ENCODE results near the gene HEATR5B. TPM values are rescaled to one million over a fixed set of nuclear protein-coding genes. Genes with fewer than 3 reads are reported as not detected.
"Not testable (repeated sequence)": the region's sequence is repeated elsewhere in the genome, so short reads cannot be mapped to it uniquely, and the experiment has no call there.

HEATR5B gene
- total RNA-seq, 1 donor from 2014 or later: 15.1 TPM

- H3K27me3 Mint-ChIP-seq (ENCODE audit: low read depth): no peaks in the 10 kb centered on the region
Measured at GRCh38 chr2:36993841-36994620, 90.1 kb downstream of the HEATR5B start.

GRCh38 chr2:36988008-36988407 lies 96.2 kb downstream of the HEATR5B start:
- TF ChIP-seq CTCF (IDR thresholded peaks at IDR 0.05): no peak
- H3K9me3 Mint-ChIP-seq (ENCODE audit: low read depth): no peaks in the 10 kb centered on the region
- no peaks in the 10 kb centered on the region for H3K27me3 Mint-ChIP-seq (ENCODE audit: low read depth)
- H3K27ac Mint-ChIP-seq (ENCODE audit: unreplicated experiment): no peak overlapping the region
- no peak for DNase-seq (ENCODE audit: low spot score)
- no peaks in the 10 kb centered on the region for H3K4me1 Mint-ChIP-seq (ENCODE audit: low read depth)
- no peak overlapping the region for H3K4me3 Mint-ChIP-seq (ENCODE audit: unreplicated experiment)
- H3K36me3 Mint-ChIP-seq (ENCODE audit: low read depth): peaks cover 12% of the 10 kb centered on the region

More at GRCh38 chr2:36993841-36994620, 90.1 kb downstream of the HEATR5B start:
- no peak overlapping the region for H3K27ac Mint-ChIP-seq (ENCODE audit: unreplicated experiment)
- no peak for DNase-seq (ENCODE audit: low spot score)
- H3K36me3 Mint-ChIP-seq (ENCODE audit: low read depth): peaks cover 18% of the 10 kb centered on the region
- H3K4me3 Mint-ChIP-seq (ENCODE audit: unreplicated experiment): no peak overlapping the region
- no peak for TF ChIP-seq CTCF (IDR thresholded peaks at IDR 0.05)
- H3K9me3 Mint-ChIP-seq (ENCODE audit: low read depth): no peaks in the 10 kb centered on the region
- no peaks in the 10 kb centered on the region for H3K4me1 Mint-ChIP-seq (ENCODE audit: low read depth)

GRCh38 chr2:36982467-36982866 lies 101.7 kb downstream of the HEATR5B start:
- no peaks in the 10 kb centered on the region for H3K4me1 Mint-ChIP-seq (ENCODE audit: low read depth)
- peaks cover 17% of the 10 kb centered on the region for H3K36me3 Mint-ChIP-seq (ENCODE audit: low read depth)
- H3K27me3 Mint-ChIP-seq (ENCODE audit: low read depth): no peaks in the 10 kb centered on the region
- no peak for TF ChIP-seq CTCF (IDR thresholded peaks at IDR 0.05)
- H3K9me3 Mint-ChIP-seq (ENCODE audit: low read depth): no peaks in the 10 kb centered on the region
- H3K27ac Mint-ChIP-seq (ENCODE audit: unreplicated experiment): no peak overlapping the region
- H3K4me3 Mint-ChIP-seq (ENCODE audit: unreplicated experiment): no peak overlapping the region
- no peak for DNase-seq (ENCODE audit: low spot score)

- Mint-ChIP-seq H3K4me1 (ENCODE audit: low read depth) (no peaks in the 10 kb centered on the region), H3K9me3 (ENCODE audit: low read depth) (no peaks in the 10 kb centered on the region), H3K27me3 (ENCODE audit: low read depth) (no peaks in the 10 kb centered on the region), H3K4me3 (ENCODE audit: unreplicated experiment) (no peak overlapping the region), H3K27ac (ENCODE audit: unreplicated experiment) (no peak overlapping the region), H3K36me3 (ENCODE audit: low read depth) (peaks cover 17% of the 10 kb centered on the region)
- no peak for TF ChIP-seq CTCF (IDR thresholded peaks at IDR 0.05)
- no peak for DNase-seq (ENCODE audit: low spot score)
Measured at GRCh38 chr2:36981911-36982310, 102.3 kb downstream of the HEATR5B start.

GRCh38 chr2:36979007-36979406 lies 105.2 kb downstream of the HEATR5B start:
- not testable (repeated sequence) for H3K4me1 Mint-ChIP-seq (ENCODE audit: low read depth)

GRCh38 chr2:36976065-36976464 lies 108.1 kb downstream of the HEATR5B start:
- H3K4me3 Mint-ChIP-seq (ENCODE audit: unreplicated experiment): no peak overlapping the region
- no peaks in the 10 kb centered on the region for H3K27me3 Mint-ChIP-seq (ENCODE audit: low read depth)
- H3K27ac Mint-ChIP-seq (ENCODE audit: unreplicated experiment): no peak overlapping the region
- no peaks in the 10 kb centered on the region for H3K4me1 Mint-ChIP-seq (ENCODE audit: low read depth)
- no peaks in the 10 kb centered on the region for H3K9me3 Mint-ChIP-seq (ENCODE audit: low read depth)
- no peak for TF ChIP-seq CTCF (IDR thresholded peaks at IDR 0.05)
- no peak for DNase-seq (ENCODE audit: low spot score)
- H3K36me3 Mint-ChIP-seq (ENCODE audit: low read depth): peaks cover 13% of the 10 kb centered on the region

More at GRCh38 chr2:36979007-36979406, 105.2 kb downstream of the HEATR5B start:
- H3K4me3 Mint-ChIP-seq (ENCODE audit: unreplicated experiment); H3K27ac Mint-ChIP-seq (ENCODE audit: unreplicated experiment); H3K9me3 Mint-ChIP-seq (ENCODE audit: low read depth); H3K27me3 Mint-ChIP-seq (ENCODE audit: low read depth); DNase-seq (ENCODE audit: low spot score): not testable (repeated sequence)
- H3K36me3 Mint-ChIP-seq (ENCODE audit: low read depth): peaks cover 14% of the 10 kb centered on the region
